Activated B cell treated with CpG ODN at 0.5 μM for 24 hours (primary cell): Measurements from ENCODE around the gene SORL1. TPM values are rescaled to one million over a fixed set of nuclear protein-coding genes. Genes with fewer than 3 reads are reported as not detected.

ENCODE experiments used
- ATAC-seq: fragments of 200-7000 bp; cut with Tn5 transposase; one replicate; pipeline ENCODE4 v1.10.0; 2021; ENCODE audit warnings: low read depth, mild to moderate bottlenecking, moderate library complexity
- CTCF ChIA-PET: fragments of 350-600 bp; sonication (Branson Sonifier 250); formaldehyde crosslinking; loops from one replicate; lab custom pipeline; 2021; ENCODE audit warnings: antibody characterized with exemption; lab: Charles Lee
- POLR2A ChIA-PET: fragments of 350-600 bp; sonication (Branson Sonifier 250); formaldehyde crosslinking; loops from one replicate; lab custom pipeline; 2021; ENCODE audit warnings: antibody characterized with exemption; lab: Charles Lee
- DNase-seq: peaks from one replicate; pipeline ENCODE4 v3.0.0; 2022
- H3K27ac Mint-ChIP-seq: one replicate; pipeline ENCODE4 v1.8.0; 2020; ENCODE audit warnings: mixed read lengths
- H3K27me3 Mint-ChIP-seq: one replicate; pipeline ENCODE4 v1.8.0; 2021; ENCODE audit warnings: mixed read lengths
- H3K36me3 Mint-ChIP-seq: one replicate; pipeline ENCODE4 v1.8.0; 2021; ENCODE audit warnings: low read depth, mixed read lengths
- H3K4me1 Mint-ChIP-seq: one replicate; pipeline ENCODE4 v1.8.0; 2021; ENCODE audit warnings: mixed read lengths
- H3K4me3 Mint-ChIP-seq: one replicate; pipeline ENCODE4 v1.8.0; 2020; ENCODE audit warnings: mild to moderate bottlenecking, mixed read lengths
- H3K9me3 Mint-ChIP-seq: one replicate; pipeline ENCODE4 v1.8.0; 2020; ENCODE audit warnings: mixed read lengths
- CTCF ChIP-seq: fragments of 200-600 bp; IDR thresholded peaks from one replicate; pipeline ENCODE4 v1.8.0; 2022; ENCODE audit warnings: antibody characterized with exemption, mild to moderate bottlenecking
- intact Hi-C: fragments of 100-400 bp; cut with micrococcal nuclease; formaldehyde crosslinking; loops from one replicate; pipeline ENCODE4 v1.15.1; 2024
- total RNA-seq: library from RNA; stranded (reverse); gene quantifications from 2 replicates; pipeline ENCODE4 v1.2.3, GENCODE V29; 2022

Gene SORL1
- total RNA-seq, 1 donor from 2014 or later = 180 TPM

GRCh38 chr11:121603316-121603715 lies 151.2 kb downstream of the SORL1 start:
- DNase-seq (no peak), ATAC-seq (no peak)
- H3K27ac Mint-ChIP-seq = no peak overlapping the region
- H3K9me3 Mint-ChIP-seq = no peaks in the 10 kb centered on the region
- ChIA-PET POLR2A (no interaction called here), CTCF (no interaction called here)
- no peak for TF ChIP-seq CTCF
- intact Hi-C loops = no loop called here
- no peak overlapping the region for H3K4me3 Mint-ChIP-seq
- H3K4me1 Mint-ChIP-seq = no peaks in the 10 kb centered on the region
- H3K27me3 Mint-ChIP-seq = no peaks in the 10 kb centered on the region
- peaks cover 86% of the 10 kb centered on the region for H3K36me3 Mint-ChIP-seq

GRCh38 chr11:121604152-121604551 lies 152.0 kb downstream of the SORL1 start:
- CTCF ChIA-PET = no interaction called here
- TF ChIP-seq CTCF = no peak
- POLR2A ChIA-PET = no interaction called here
- DNase-seq = no peak
- Mint-ChIP-seq H3K27ac (no peak overlapping the region), H3K9me3 (no peaks in the 10 kb centered on the region), H3K36me3 (peaks cover 88% of the 10 kb centered on the region), H3K4me1 (no peaks in the 10 kb centered on the region), H3K4me3 (no peak overlapping the region), H3K27me3 (no peaks in the 10 kb centered on the region)
- intact Hi-C loops = no loop called here
- no peak for ATAC-seq

- Mint-ChIP-seq H3K27me3 (no peaks in the 10 kb centered on the region), H3K9me3 (no peaks in the 10 kb centered on the region), H3K27ac (no peak overlapping the region), H3K4me1 (no peaks in the 10 kb centered on the region), H3K36me3 (peaks cover 96% of the 10 kb centered on the region), H3K4me3 (no peak overlapping the region)
- intact Hi-C loops = no loop called here
- DNase-seq = no peak
- ChIA-PET CTCF (no interaction called here), POLR2A (no interaction called here)
- ATAC-seq = no peak
- no peak for TF ChIP-seq CTCF
These were observed 154.2 kb downstream of the SORL1 start for GRCh38 chr11:121606354-121606753.

- CTCF ChIA-PET = no interaction called here
These were observed 155.2 kb downstream of the SORL1 start for GRCh38 chr11:121607341-121607740.

GRCh38 chr11:121608545-121609098 lies 156.5 kb downstream of the SORL1 start:
- Mint-ChIP-seq H3K36me3 (peaks cover 96% of the 10 kb centered on the region), H3K27me3 (no peaks in the 10 kb centered on the region), H3K4me1 (no peaks in the 10 kb centered on the region), H3K4me3 (no peak overlapping the region), H3K27ac (no peak overlapping the region), H3K9me3 (no peaks in the 10 kb centered on the region)
- ChIA-PET CTCF (no interaction called here), POLR2A (no interaction called here)
- DNase-seq (no peak), ATAC-seq (no peak)
- no peak for TF ChIP-seq CTCF
- intact Hi-C loops = no loop called here

More at GRCh38 chr11:121607341-121607740, 155.2 kb downstream of the SORL1 start:
- no peak for DNase-seq
- no peak for TF ChIP-seq CTCF
- POLR2A ChIA-PET = no interaction called here
- Mint-ChIP-seq H3K4me1 (no peaks in the 10 kb centered on the region), H3K36me3 (peaks cover 96% of the 10 kb centered on the region), H3K27me3 (no peaks in the 10 kb centered on the region), H3K27ac (no peak overlapping the region), H3K9me3 (no peaks in the 10 kb centered on the region), H3K4me3 (no peak overlapping the region)
- no peak for ATAC-seq
- intact Hi-C loops = no loop called here
